Epithelial cell of esophagus (primary cell): ENCODE data around the gene PAK4.

ENCODE experiments used
- DNase-seq: peaks from one replicate; pipeline ENCODE4 v3.0.0; 2010; ENCODE audit warnings: low read depth
- H3K4me3 ChIP-seq: 2 replicates; pipeline ENCODE4 v1.5.1; 2011; ENCODE audit warnings: mild to moderate bottlenecking, low read length, control low read depth
- TF ChIP-seq, protein P1 (sequence below): IDR thresholded peaks from 2 replicates; pipeline ENCODE4 v1.5.1; 2011; ENCODE audit warnings: low read depth, mild to moderate bottlenecking, low read length, control low read depth, inconsistent platforms; ENCODE audit not compliant: insufficient read depth; ENCODE audit errors: missing control alignments

PAK4 gene

DNA sequence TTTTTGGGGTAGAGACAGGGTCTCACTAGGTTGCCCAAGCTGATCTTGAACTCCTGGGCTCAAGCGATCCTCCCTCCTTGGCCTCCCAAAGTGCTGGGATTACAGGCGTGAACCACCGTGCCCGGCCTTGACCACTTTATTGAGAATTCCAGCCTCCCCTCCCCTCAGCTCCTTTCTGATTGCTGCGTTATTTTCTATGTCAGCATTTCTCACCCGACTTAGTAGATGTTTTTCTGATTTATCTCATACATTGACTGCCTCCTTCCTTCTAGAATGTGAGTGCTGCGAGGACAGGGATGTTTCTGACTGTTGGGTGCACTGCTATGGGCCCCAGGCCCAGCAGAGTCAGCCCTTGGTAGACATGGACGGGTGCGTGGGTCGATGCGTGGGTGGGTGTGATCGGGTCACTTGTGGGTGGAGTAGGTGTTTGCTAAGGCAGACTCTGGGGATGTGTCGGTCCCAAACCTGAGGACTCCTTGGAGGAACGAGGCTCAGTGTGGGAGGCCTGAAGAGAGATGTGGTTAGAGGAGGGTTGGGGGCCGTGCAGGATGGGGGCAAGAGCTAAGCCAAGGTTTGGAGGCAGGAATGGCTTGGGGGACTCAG is 37.0 kb downstream of the PAK4 start:
- no peak overlapping the region for H3K4me3 ChIP-seq
- TF ChIP-seq, protein P1, sequence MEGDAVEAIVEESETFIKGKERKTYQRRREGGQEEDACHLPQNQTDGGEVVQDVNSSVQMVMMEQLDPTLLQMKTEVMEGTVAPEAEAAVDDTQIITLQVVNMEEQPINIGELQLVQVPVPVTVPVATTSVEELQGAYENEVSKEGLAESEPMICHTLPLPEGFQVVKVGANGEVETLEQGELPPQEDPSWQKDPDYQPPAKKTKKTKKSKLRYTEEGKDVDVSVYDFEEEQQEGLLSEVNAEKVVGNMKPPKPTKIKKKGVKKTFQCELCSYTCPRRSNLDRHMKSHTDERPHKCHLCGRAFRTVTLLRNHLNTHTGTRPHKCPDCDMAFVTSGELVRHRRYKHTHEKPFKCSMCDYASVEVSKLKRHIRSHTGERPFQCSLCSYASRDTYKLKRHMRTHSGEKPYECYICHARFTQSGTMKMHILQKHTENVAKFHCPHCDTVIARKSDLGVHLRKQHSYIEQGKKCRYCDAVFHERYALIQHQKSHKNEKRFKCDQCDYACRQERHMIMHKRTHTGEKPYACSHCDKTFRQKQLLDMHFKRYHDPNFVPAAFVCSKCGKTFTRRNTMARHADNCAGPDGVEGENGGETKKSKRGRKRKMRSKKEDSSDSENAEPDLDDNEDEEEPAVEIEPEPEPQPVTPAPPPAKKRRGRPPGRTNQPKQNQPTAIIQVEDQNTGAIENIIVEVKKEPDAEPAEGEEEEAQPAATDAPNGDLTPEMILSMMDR = no peak
- no peak for DNase-seq

DNA sequence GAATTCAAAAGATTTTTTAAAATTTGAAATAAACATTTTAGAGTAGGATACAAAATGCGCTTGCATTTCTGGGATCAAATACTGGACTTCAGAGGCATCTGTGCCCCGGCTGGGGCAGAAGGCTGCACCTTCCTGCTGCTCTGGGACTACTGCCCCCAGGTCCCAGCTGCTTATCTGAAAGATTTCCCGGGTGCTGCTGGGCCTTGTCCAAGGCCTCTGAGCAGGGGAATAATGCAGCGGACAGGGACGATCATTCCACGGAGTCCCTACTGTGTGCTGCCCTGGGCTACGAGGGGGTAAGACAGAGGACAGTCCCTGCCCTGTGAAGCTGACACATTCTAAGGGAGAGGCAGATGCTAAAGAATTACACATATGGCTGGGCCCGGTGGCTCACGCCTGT is 38.0 kb downstream of the PAK4 start:
- TF ChIP-seq, protein P1 = no peak
- H3K4me3 ChIP-seq = no peak overlapping the region
- no peak for DNase-seq

DNA sequence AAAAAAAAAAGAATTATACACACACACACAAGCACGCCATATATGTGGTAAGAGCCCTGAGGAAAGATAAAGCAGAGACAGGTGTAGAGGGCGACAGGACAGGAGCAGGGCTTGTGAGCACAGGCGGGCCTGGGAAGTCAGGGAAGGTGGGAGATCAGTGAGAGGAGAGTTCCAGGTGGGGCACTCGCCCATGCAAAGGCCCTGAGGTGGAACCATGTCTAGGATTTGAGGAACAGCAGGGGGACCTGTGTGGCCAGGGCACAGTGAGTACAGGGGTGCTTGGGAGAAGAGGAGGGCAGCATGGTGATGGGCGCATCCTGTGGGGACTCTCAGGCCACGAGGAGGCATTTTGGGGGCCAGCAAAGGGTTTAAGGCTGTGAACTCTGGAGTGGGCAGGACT is 38.7 kb downstream of the PAK4 start:
- H3K4me3 ChIP-seq = no peak overlapping the region
- TF ChIP-seq, protein P1 = no peak
- no peak for DNase-seq

DNA sequence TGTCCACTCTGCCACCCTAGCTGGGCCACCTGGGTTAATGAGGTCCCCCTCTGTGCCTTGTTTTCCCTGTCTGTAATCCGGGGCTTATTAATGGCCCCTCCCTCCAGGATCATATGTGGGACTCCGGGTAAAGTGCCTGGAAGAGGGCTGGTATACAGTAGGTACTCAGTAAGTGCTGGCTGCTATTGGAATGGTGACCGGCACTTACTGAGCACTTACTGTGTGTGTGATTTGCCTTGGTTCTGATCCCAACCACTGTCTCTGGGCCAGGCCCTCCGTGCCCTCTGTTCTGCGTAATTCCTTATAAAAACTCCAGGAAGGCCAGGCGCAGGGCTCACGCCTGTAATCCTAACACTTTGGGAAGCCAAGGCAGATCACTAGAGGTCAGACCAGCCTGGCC is 40.3 kb downstream of the PAK4 start:
- no peak overlapping the region for H3K4me3 ChIP-seq
- TF ChIP-seq, protein P1 = no peak
- DNase-seq = no peak

DNA sequence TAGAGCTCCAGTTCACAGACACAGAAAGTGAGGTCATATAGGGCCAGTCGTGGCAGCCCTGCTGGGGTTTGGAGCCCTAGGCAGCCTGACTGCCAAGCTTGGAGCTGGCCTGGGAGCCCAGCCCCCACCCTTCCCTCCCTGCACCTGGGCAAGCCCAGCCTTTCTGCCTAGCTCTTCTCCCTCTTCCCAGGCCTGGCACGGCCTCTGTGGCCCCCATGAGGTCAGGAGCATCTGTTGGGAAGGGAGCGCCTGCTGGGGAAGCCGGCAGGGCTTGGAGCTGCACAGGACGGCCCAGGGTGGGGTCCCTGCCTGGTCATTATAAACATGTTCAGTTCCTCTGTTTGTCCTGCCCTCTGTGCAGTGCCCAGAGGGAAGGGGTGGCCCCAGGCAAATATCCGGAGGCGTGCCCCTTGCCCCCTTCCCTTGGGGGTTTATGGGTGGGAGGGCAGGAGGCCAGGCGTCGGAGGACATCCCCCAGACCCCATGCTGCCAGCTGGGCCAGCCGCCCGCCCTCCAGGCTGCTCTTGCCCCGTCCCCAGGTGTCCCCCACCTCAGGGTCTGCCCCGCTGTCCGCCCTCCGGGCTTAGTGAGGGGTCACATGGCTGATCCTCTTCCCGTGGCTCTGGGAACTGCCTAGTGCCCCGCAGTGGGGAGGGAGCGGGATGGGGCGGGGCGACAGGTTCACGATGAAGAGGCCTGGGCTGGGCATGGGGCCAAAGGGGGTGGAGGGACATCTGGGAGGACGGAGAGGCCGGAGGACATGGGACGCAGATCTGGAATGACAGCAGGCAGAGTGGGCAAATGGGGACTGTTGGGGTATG is 41.2 kb downstream of the PAK4 start:
- peak; percentile 67 for DNase-seq
- peak overlapping the region; percentile 29 for H3K4me3 ChIP-seq
- TF ChIP-seq, protein P1 = no peak

DNA sequence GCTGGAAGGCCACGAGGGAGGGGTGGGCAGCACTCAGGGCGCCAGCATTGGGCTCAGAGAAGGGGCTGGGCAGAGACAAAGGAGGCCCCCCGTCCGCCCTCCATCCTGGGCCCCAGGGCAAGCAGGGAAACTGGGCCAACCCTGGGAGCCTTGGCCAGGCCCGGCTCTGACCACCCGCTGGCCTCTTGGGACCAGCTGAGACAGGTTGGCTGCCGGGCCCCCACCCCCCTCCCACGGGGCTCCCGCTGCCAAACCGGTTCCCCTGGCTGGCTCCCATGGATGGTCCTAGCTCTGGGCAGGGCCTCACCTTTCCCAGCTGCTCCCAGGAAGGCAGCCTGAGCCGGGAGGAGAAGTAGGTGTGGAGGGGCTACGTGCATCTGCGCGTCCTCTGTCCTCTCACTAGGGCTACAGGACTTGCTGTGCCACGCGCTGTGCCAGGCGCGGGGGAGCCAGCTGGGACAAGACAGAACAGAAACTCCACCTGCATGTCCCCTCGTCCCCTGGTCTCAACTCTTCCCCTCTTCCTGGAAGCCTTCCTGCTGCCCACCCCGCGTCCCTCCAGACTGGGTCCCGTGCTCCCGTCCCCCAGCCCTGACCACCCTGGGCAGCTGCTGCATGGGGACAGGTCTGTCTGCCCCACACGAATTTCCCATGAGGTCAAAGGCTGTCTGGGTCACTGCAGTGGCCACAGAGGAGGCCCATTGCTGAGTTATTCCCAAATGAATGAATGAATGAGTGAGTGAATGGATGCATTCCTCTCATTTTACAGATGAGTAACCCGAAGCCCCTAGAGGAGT is 42.1 kb downstream of the PAK4 start:
- H3K4me3 ChIP-seq = peak overlapping the region; percentile 29
- TF ChIP-seq, protein P1 = no peak
- DNase-seq = peak; percentile 76
